Neural progenitor cell (in vitro differentiated cells): Measurements from ENCODE around the gene ENTPD2. TPM values are rescaled to one million over a fixed set of nuclear protein-coding genes. Genes with fewer than 3 reads are reported as not detected.

Experiments
- DNase-seq: peaks from one replicate; pipeline ENCODE4 v3.0.0-alpha.2; 2016; ENCODE audit warnings: low spot score
- H2AFZ ChIP-seq: fragments of 200-600 bp; sonication (generic); replicated peaks from 2 replicates; pipeline ENCODE4 v1.6.1; 2016; ENCODE audit warnings: antibody characterized with exemption
- H3F3A ChIP-seq: fragments of 200-600 bp; sonication (generic); 2 replicates; pipeline ENCODE4 v1.6.1; 2016; ENCODE audit warnings: antibody characterized with exemption, low read depth
- H3K27ac ChIP-seq: fragments of 200-600 bp; sonication (generic); 2 replicates; pipeline ENCODE4 v1.5.1; 2016; ENCODE audit warnings: mild to moderate bottlenecking
- H3K27me3 ChIP-seq: fragments of 200-600 bp; sonication (generic); 2 replicates; pipeline ENCODE4 v1.6.1; 2016; ENCODE audit warnings: mild to moderate bottlenecking, moderate library complexity
- H3K36me3 ChIP-seq: fragments of 200-600 bp; sonication (generic); 2 replicates; pipeline ENCODE4 v1.5.1; 2016
- H3K4me1 ChIP-seq: fragments of 200-600 bp; sonication (generic); 2 replicates; pipeline ENCODE4 v1.6.1; 2016; ENCODE audit warnings: mixed run types
- H3K4me2 ChIP-seq: fragments of 200-600 bp; sonication (generic); 2 replicates; pipeline ENCODE4 v1.6.1; 2016
- H3K4me3 ChIP-seq: fragments of 200-600 bp; sonication (generic); 2 replicates; pipeline ENCODE4 v1.5.1; 2016
- H3K79me2 ChIP-seq: fragments of 200-600 bp; sonication (generic); 2 replicates; pipeline ENCODE4 v1.6.1; 2016; ENCODE audit warnings: low read depth
- H3K9ac ChIP-seq: fragments of 200-600 bp; sonication (generic); 2 replicates; pipeline ENCODE4 v1.6.1; 2016
- H3K9me3 ChIP-seq: fragments of 200-600 bp; sonication (generic); 2 replicates; pipeline ENCODE4 v1.5.1; 2016; ENCODE audit warnings: low read depth
- H4K20me1 ChIP-seq: fragments of 200-600 bp; sonication (generic); 2 replicates; pipeline ENCODE4 v1.6.1; 2016; ENCODE audit warnings: low read depth
- H3K27ac Mint-ChIP-seq: 3 replicates; pipeline ENCODE4 v1.8.0; 2021; ENCODE audit warnings: mixed read lengths
- H3K27me3 Mint-ChIP-seq: 2 replicates; pipeline ENCODE4 v1.8.0; 2022; ENCODE audit warnings: low read depth, mild to moderate bottlenecking, inconsistent platforms, moderate library complexity, mixed read lengths; ENCODE audit not compliant: insufficient read depth
- H3K36me3 Mint-ChIP-seq: 3 replicates; pipeline ENCODE4 v1.8.0; 2021; ENCODE audit warnings: mixed read lengths
- H3K4me1 Mint-ChIP-seq: 3 replicates; pipeline ENCODE4 v1.8.0; 2021; ENCODE audit warnings: mixed read lengths
- H3K4me3 Mint-ChIP-seq: 3 replicates; pipeline ENCODE4 v1.8.0; 2021; ENCODE audit warnings: mild to moderate bottlenecking, moderate library complexity, mixed read lengths
- H3K9me3 Mint-ChIP-seq: 3 replicates; pipeline ENCODE4 v1.8.0; 2020; ENCODE audit warnings: mixed read lengths
- CTCF ChIP-seq: fragments of 200-600 bp; sonication (generic); IDR thresholded peaks from 2 replicates; pipeline ENCODE4 v1.5.1; 2017; ENCODE audit warnings: antibody characterized with exemption, mild to moderate bottlenecking
- EZH2 ChIP-seq: fragments of 200-600 bp; sonication (generic); IDR thresholded peaks from 2 replicates; pipeline ENCODE4 v1.6.1; 2017; ENCODE audit warnings: antibody characterized with exemption, mild to moderate bottlenecking, moderate library complexity
- EZH2phosphoT487 ChIP-seq: fragments of 200-600 bp; sonication (generic); IDR thresholded peaks from 2 replicates; pipeline ENCODE4 v1.6.1; 2017; ENCODE audit warnings: antibody characterized with exemption
- total RNA-seq: library from RNA; depleted of rRNA; stranded (reverse); fragments of >200 nt; gene quantifications from 2 replicates; pipeline ENCODE4 v1.2.3, GENCODE V29; 2015; ENCODE audit warnings: low replicate concordance

The ENTPD2 gene
- total RNA-seq, 1 donor from 2014 or later = not detected

DNA sequence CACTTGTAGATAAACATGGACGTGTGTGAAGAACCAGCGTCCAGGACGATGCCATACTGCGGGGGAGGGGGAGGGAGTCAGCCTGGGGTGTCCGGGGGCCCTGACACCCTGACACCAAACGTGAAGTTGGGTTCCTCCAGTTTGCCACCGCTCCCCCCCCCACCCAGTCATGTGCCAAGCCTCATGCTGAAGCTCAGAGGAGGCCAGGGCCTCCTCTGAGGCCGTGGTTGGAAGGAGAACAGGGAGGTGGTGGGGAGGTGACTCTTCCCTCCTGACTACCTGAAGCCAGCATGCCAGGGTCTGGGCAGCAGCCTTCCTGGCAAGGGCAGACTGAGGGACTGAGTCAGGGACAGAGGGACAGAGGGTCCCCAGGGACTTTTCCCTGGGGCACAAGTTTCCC lies 1.6 kb downstream of the ENTPD2 start:
- Histone ChIP-seq H2AFZ (no peak overlapping the region), H3K79me2 (no peaks in the 10 kb centered on the region), H4K20me1 (peaks cover 51% of the 10 kb centered on the region), H3K9ac (no peak overlapping the region), H3K4me2 (no peak overlapping the region), H3K27me3 (peaks cover 100% of the 10 kb centered on the region), H3K27ac (no peak overlapping the region), H3F3A (peaks cover 27% of the 10 kb centered on the region), H3K4me1 (peaks cover 17% of the 10 kb centered on the region), H3K4me3 (no peak overlapping the region), H3K9me3 (no peaks in the 10 kb centered on the region), H3K36me3 (no peaks in the 10 kb centered on the region)
- Mint-ChIP-seq H3K4me3 (no peak overlapping the region), H3K27me3 (peaks cover 42% of the 10 kb centered on the region), H3K9me3 (no peaks in the 10 kb centered on the region), H3K27ac (no peak overlapping the region), H3K36me3 (no peaks in the 10 kb centered on the region), H3K4me1 (peaks cover 3% of the 10 kb centered on the region)
- DNase-seq = no peak
- TF ChIP-seq CTCF (no peak), EZH2 (no peak), EZH2phosphoT487 (no peak)

DNA sequence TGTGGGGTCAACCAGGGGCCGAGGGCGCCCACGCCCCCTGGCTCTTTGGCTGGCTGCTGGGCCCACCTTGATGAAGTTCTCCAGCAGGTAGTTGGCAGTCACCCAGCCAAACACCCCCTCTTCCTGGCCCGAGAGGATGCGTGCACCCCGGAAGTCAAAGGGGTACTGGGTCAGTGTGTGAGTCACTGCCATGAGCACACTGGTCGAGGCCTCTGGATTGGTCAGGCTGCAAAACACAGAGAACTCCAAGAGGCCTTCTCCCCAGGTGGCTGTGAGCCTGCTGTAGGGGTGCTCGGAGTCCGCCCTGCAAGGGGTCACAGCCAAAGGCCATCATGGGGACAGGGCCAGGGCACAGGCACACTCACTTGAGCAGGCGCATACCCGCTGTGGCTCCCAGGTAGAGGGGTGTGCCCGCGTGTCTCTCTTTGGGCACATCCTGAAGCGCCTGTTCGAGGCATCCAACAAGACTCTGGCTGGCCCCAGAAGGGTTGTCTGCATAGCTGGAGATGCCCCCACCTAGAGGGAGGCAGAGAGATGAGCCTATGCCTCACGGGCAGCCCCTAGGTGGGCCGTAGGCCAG lies 2.6 kb downstream of the ENTPD2 start:
- peaks cover 3% of the 10 kb centered on the region for H3K4me1 Mint-ChIP-seq
- Histone ChIP-seq H3K4me2 (no peak overlapping the region), H3K79me2 (no peaks in the 10 kb centered on the region), H3F3A (peaks cover 27% of the 10 kb centered on the region), H4K20me1 (peaks cover 58% of the 10 kb centered on the region), H3K9ac (no peak overlapping the region), H3K4me1 (peaks cover 17% of the 10 kb centered on the region), H2AFZ (no peak overlapping the region), H3K4me3 (no peak overlapping the region), H3K36me3 (no peaks in the 10 kb centered on the region), H3K9me3 (no peaks in the 10 kb centered on the region), H3K27ac (no peak overlapping the region), H3K27me3 (peaks cover 97% of the 10 kb centered on the region)
- DNase-seq = no peak
- H3K27me3 Mint-ChIP-seq = peaks cover 43% of the 10 kb centered on the region
- no peak for TF ChIP-seq EZH2phosphoT487
- no peak for TF ChIP-seq CTCF
- TF ChIP-seq EZH2 = no peak
- H3K27ac Mint-ChIP-seq = no peak overlapping the region
- no peaks in the 10 kb centered on the region for H3K9me3 Mint-ChIP-seq
- H3K4me3 Mint-ChIP-seq = no peak overlapping the region
- H3K36me3 Mint-ChIP-seq = no peaks in the 10 kb centered on the region

GRCh38 chr9:137050570-137050969 lies 3.3 kb downstream of the ENTPD2 start:
- no peaks in the 10 kb centered on the region for H3K9me3 ChIP-seq
- peaks cover 94% of the 10 kb centered on the region for H3K27me3 ChIP-seq
- H3K36me3 ChIP-seq = no peaks in the 10 kb centered on the region
- TF ChIP-seq EZH2phosphoT487 (no peak), CTCF (no peak), EZH2 (no peak)
- peaks cover 21% of the 10 kb centered on the region for H3F3A ChIP-seq
- no peak overlapping the region for H3K4me2 ChIP-seq
- peaks cover 12% of the 10 kb centered on the region for H3K4me1 ChIP-seq
- no peak overlapping the region for H3K4me3 ChIP-seq
- no peaks in the 10 kb centered on the region for H3K79me2 ChIP-seq
- H2AFZ ChIP-seq = no peak overlapping the region
- H3K4me1 Mint-ChIP-seq = peaks cover 1% of the 10 kb centered on the region
- H3K9me3 Mint-ChIP-seq = no peaks in the 10 kb centered on the region
- H3K27ac Mint-ChIP-seq = no peak overlapping the region
- H3K27ac ChIP-seq = no peak overlapping the region
- no peak overlapping the region for H3K9ac ChIP-seq
- H3K36me3 Mint-ChIP-seq = no peaks in the 10 kb centered on the region
- H3K4me3 Mint-ChIP-seq = no peak overlapping the region
- peaks cover 41% of the 10 kb centered on the region for H3K27me3 Mint-ChIP-seq
- DNase-seq = no peak
- peaks cover 58% of the 10 kb centered on the region for H4K20me1 ChIP-seq
